Neuron (in vitro differentiated cells): Measurements from ENCODE around the gene SAGE1.
"Not testable (repeated sequence)": the region's sequence is repeated elsewhere in the genome, so short reads cannot be mapped to it uniquely, and the experiment has no call there.

ENCODE experiments used
- H2AFZ ChIP-seq: one replicate; pipeline ENCODE4 v1.6.1; 2013; ENCODE audit warnings: low read depth, mild to moderate bottlenecking, inconsistent platforms, low read length, moderate library complexity
- H3K27me3 ChIP-seq: one replicate; pipeline ENCODE4 v1.6.1; 2013; ENCODE audit warnings: low read length; ENCODE audit not compliant: insufficient read depth
- H3K36me3 ChIP-seq: one replicate; pipeline ENCODE4 v1.6.1; 2013; ENCODE audit warnings: low read length; ENCODE audit not compliant: insufficient read depth
- H3K4me1 ChIP-seq: one replicate; pipeline ENCODE4 v1.6.1; 2013; ENCODE audit warnings: low read length; ENCODE audit not compliant: insufficient read depth
- H3K4me3 ChIP-seq: 2 replicates; pipeline ENCODE4 v1.5.1; 2013; ENCODE audit warnings: mild to moderate bottlenecking, low read length, moderate library complexity
- H3K9me3 ChIP-seq: one replicate; pipeline ENCODE4 v1.6.1; 2013; ENCODE audit warnings: low read length

SAGE1 gene, protein sequence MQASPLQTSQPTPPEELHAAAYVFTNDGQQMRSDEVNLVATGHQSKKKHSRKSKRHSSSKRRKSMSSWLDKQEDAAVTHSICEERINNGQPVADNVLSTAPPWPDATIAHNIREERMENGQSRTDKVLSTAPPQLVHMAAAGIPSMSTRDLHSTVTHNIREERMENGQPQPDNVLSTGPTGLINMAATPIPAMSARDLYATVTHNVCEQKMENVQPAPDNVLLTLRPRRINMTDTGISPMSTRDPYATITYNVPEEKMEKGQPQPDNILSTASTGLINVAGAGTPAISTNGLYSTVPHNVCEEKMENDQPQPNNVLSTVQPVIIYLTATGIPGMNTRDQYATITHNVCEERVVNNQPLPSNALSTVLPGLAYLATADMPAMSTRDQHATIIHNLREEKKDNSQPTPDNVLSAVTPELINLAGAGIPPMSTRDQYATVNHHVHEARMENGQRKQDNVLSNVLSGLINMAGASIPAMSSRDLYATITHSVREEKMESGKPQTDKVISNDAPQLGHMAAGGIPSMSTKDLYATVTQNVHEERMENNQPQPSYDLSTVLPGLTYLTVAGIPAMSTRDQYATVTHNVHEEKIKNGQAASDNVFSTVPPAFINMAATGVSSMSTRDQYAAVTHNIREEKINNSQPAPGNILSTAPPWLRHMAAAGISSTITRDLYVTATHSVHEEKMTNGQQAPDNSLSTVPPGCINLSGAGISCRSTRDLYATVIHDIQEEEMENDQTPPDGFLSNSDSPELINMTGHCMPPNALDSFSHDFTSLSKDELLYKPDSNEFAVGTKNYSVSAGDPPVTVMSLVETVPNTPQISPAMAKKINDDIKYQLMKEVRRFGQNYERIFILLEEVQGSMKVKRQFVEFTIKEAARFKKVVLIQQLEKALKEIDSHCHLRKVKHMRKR

DNA sequence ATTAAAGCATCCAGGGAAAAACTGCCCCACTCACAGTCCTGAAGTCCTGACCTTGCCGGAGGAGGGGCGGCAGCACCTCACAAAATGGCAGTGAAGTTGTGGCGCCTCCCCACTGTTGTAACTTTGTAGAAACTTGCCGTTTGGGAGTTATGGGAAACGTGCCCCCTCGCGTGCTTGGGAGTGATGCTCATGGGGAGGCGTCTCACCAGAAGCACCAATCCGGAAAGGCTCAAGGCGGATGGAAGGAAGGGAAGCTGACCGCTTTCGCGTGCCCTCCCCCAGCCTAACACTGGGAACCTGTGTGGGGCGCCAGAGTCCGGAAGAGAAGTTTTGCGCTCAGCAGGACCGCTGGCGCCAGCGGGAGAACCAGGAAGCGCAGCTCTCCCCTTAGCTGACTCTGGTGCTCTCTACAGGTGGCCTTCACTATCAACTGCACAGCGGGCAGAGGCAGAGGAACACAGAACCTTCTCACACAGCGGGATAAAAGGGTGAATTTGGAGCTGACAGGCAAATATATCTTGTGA is at the start of gene SAGE1, which contains the start of gene CT45A10:
TSS of gene SAGE1 (plus strand) at position 423 of the 524 bp plus-strand sequence. CDS start 2,527 bp downstream, outside the sequence.
TSS of gene CT45A10 (minus strand) at position 151 of the 524 bp plus-strand sequence. CDS start 8,100 bp downstream, outside the sequence.
- Histone ChIP-seq H3K27me3 (no peaks in the 10 kb centered on the region), H2AFZ (no peak within 1 kb of the TSS), H3K36me3 (no peaks in the 10 kb centered on the region), H3K4me3 (no peak within 1 kb of the TSS), H3K9me3 (no peaks in the 10 kb centered on the region), H3K4me1 (no peaks in the 10 kb centered on the region)

DNA sequence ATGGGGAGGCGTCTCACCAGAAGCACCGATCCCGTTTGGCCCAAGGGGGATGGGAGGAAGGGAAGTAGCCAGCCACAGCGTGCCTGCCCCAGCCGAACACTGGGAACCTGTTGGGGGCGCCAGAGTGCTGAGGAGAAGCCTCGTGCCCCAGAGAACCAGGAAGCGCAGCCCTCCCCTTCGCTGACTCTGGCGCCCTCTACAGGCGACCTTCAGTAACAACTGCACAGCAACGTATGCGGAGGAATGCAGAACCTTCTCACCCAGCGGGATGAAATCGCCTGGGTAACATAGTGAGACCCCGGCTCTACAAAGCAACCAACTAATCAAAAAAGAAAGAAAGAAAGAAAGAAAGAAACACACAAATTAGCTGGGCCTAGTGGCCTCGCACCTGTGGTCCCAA is 39.1 kb upstream of the SAGE1 start, which contains the start of gene CT45A8:
TSS of gene CT45A8 (minus strand) at position 101 of the 400 bp plus-strand sequence. CDS start 3,755 bp downstream, outside the sequence.
- not testable (repeated sequence) for H2AFZ ChIP-seq, H3K36me3 ChIP-seq, H3K4me1 ChIP-seq, H3K4me3 ChIP-seq, H3K9me3 ChIP-seq, H3K27me3 ChIP-seq

DNA sequence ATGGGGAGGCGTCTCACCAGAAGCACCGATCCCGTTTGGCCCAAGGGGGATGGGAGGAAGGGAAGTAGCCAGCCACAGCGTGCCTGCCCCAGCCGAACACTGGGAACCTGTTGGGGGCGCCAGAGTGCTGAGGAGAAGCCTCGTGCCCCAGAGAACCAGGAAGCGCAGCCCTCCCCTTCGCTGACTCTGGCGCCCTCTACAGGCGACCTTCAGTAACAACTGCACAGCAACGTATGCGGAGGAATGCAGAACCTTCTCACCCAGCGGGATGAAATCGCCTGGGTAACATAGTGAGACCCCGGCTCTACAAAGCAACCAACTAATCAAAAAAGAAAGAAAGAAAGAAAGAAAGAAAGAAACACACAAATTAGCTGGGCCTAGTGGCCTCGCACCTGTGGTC is 21.8 kb upstream of the SAGE1 start, which contains the start of gene CT45A9:
TSS of gene CT45A9 (minus strand) at position 101 of the 400 bp plus-strand sequence. CDS start 3,751 bp downstream, outside the sequence.
- H3K9me3 ChIP-seq, H3K27me3 ChIP-seq, H3K4me3 ChIP-seq, H2AFZ ChIP-seq, H3K4me1 ChIP-seq, H3K36me3 ChIP-seq: not testable (repeated sequence)

DNA sequence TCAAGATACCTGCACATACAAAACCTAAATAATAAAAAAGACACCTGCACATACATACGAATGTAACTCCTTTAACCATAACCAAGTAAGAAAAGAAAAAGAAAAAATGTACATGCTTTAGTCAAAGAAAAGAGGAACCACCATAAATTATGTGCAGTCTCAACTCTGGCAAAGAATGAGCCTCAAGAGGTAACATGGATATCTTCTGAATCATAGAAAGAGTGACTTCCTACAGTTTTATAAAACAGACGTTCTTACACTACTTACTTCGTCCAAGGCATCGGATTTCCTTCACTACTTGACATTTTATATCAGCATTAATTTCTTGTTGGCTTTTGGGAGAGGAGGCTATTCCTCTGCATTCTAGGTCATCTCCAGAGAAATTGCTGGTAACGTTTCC is 10.8 kb upstream of the SAGE1 start:
- not testable (repeated sequence) for H3K36me3 ChIP-seq, H3K4me1 ChIP-seq, H3K27me3 ChIP-seq, H3K9me3 ChIP-seq, H2AFZ ChIP-seq, H3K4me3 ChIP-seq

DNA sequence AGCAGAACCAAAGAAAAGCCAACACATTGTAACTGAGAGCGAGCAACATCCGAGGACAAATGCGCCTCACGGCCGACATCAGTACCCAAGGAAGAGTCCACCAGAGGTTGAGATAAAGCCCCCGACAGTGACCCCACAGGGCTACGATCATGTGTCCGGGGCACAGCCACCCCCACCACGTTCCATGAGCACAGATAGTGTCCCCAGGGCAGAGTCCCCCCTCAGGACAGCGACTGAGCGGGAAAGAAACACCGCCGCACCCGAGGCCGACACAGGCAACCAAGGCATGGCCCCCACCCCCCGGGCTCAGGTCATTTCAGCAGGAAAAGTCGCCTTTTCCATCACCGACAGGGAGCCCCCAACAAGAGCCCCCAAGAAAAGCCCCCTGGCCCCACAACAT is 5.3 kb upstream of the SAGE1 start:
- H3K9me3 ChIP-seq, H3K36me3 ChIP-seq, H3K4me3 ChIP-seq, H2AFZ ChIP-seq, H3K4me1 ChIP-seq, H3K27me3 ChIP-seq: not testable (repeated sequence)

DNA sequence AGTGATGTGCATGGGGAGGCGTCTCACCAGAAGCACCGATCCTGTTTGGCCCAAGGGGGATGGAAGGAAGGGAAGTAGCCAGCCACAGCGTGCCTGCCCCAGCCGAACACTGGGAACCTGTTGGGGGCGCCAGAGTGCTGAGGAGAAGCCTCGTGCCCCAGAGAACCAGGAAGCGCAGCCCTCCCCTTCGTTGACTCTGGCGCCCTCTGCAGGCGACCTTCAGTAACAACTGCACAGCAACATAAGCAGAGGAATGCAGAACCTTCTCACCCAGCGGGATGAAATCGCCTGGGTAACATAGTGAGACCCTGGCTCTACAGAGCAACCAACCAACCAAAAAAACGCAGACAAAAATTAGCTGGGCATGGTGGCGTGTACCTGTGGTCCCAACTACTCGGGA is 4.5 kb upstream of the SAGE1 start:
- not testable (repeated sequence) for H3K4me1 ChIP-seq, H3K36me3 ChIP-seq, H3K9me3 ChIP-seq, H3K27me3 ChIP-seq, H2AFZ ChIP-seq, H3K4me3 ChIP-seq

DNA sequence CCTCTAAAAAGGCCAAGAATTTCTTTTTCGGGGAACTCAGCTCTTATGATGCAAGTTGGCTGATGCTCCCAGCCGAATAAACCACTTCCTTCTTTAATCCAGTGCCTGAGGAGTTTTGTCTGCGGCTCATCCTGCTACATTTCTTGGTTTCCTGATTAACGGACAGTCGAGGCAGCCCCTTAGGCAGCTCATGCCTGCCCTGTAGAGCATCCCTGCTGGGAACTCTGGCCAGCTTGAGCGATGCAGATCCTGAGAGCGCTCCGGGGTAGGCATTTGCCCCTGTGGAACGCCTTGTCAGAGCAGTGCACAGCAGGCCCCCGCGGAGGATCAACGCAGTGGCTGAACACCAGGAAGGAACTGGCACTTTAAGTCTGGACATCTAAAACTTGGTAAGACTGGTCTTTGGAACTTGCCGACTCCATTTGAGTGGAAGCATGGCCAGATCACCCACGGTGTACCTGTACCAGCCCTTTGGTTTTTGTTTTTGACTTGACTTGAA is 3.4 kb upstream of the SAGE1 start:
- H2AFZ ChIP-seq: no peak overlapping the region
- H3K36me3 ChIP-seq: no peaks in the 10 kb centered on the region
- H3K4me3 ChIP-seq: no peak overlapping the region
- no peaks in the 10 kb centered on the region for H3K9me3 ChIP-seq
- no peaks in the 10 kb centered on the region for H3K4me1 ChIP-seq
- no peaks in the 10 kb centered on the region for H3K27me3 ChIP-seq

DNA sequence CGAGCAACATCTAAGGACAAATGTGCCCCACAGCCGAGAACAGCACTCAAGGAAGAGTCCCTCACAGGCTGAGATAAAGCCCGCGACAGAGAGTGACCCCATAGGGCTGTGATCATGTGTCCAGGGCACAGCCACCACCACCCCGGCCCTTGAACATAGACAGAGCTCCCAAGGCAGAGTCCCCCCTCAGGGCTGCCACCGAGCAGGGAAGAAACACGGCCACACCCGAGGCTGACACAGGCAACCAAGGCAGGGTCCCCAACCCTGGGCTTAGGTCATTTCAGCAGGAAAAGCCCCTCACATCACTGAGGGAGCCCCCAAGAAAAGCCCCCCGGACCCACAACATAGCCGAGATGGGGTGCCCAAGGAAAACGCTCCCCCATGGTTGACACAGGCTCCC is 735 bp upstream of the SAGE1 start:
- Histone ChIP-seq H3K9me3 (no peaks in the 10 kb centered on the region), H3K27me3 (no peaks in the 10 kb centered on the region), H3K36me3 (no peaks in the 10 kb centered on the region), H3K4me1 (no peaks in the 10 kb centered on the region), H3K4me3 (no peak overlapping the region), H2AFZ (no peak overlapping the region)

DNA sequence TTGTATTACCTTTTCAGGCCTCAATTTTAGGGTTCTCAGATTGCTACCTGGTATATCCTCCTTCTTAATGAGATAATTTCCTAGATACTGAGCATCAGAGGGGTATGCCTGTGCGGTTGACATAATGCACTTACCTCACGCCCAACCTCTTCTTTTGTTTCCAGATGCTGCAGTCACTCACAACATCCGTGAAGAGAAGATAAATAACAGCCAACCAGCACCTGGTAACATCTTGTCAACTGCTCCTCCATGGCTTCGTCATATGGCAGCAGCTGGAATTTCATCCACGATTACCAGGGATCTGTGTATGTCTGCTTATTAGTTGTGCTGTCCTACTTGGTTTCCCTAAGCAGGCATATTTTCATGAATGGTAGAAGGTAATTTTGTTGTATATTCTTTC is 16.7 kb downstream of the SAGE1 start:
- H3K4me1 ChIP-seq: no peaks in the 10 kb centered on the region
- H3K27me3 ChIP-seq: peaks cover 4% of the 10 kb centered on the region
- H3K9me3 ChIP-seq: no peaks in the 10 kb centered on the region
- no peaks in the 10 kb centered on the region for H3K36me3 ChIP-seq
- no peak overlapping the region for H3K4me3 ChIP-seq
- H2AFZ ChIP-seq: no peak overlapping the region

DNA sequence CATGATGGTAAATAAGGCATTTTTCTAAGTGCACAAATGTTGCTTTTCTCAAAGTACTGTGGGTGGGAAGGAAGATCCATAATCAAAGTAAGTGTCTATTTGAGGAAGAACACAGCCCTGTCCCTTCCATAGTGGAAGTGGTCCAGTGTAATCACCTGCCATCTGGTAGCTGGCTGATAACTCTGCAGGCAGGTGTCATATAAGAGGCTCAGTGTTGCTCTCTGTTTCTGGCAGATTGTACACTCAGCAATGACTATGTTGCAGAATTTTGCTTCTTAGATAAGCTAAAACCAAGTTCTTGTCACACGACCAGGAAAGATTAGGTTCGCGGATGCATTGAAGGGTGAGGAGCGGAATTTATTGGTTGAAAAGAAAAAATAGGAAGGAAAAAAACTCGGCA is 20.9 kb downstream of the SAGE1 start:
- Histone ChIP-seq H3K36me3 (no peaks in the 10 kb centered on the region), H3K4me3 (no peak overlapping the region), H2AFZ (no peak overlapping the region), H3K27me3 (peaks cover 10% of the 10 kb centered on the region), H3K4me1 (no peaks in the 10 kb centered on the region), H3K9me3 (no peaks in the 10 kb centered on the region)

DNA sequence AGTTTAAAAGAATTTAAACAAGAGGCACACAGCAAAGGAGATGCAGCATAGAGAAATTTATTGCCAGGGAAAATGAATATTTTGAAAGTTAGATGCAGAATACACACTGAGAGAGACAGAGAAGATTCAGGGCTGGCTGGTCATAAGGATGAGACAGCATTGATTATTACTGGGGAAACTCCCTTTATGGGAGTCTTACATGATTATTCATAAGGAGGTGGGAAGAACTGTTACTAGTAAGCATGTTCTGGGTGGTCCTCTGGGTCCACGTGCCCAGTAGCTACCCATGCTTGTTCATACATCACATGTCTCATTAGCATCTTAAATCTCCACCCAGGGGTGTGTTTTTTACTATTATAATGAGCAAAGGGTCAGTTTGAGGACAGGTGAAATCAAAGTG is 27.0 kb downstream of the SAGE1 start:
- H3K9me3 ChIP-seq, H3K36me3 ChIP-seq, H2AFZ ChIP-seq, H3K4me1 ChIP-seq, H3K4me3 ChIP-seq: not testable (repeated sequence)
- H3K27me3 ChIP-seq: peaks cover 11% of the 10 kb centered on the region

DNA sequence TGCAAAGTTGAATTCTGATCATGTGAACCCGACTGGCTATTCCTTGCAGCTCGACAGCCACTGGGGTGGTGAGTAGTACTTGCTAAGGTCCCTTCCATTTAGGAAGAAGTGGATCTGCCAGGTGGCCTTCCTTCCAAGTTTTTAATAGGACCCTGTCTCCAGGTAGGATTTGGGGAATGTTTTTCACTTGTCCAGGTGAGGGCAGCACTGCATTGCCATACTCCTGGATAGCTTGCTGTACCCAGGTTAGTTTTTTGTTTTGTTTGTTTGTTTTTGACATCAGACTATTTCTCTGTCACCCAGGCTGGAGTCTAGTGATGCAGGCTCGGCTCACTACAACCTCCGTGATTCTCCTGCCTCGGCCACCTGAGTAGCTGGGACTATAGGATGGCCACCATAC is 29.8 kb downstream of the SAGE1 start:
- H3K4me3 ChIP-seq: no peak overlapping the region
- no peaks in the 10 kb centered on the region for H3K4me1 ChIP-seq
- no peaks in the 10 kb centered on the region for H3K9me3 ChIP-seq
- H3K27me3 ChIP-seq: peaks cover 4% of the 10 kb centered on the region
- H2AFZ ChIP-seq: no peak overlapping the region
- H3K36me3 ChIP-seq: no peaks in the 10 kb centered on the region

DNA sequence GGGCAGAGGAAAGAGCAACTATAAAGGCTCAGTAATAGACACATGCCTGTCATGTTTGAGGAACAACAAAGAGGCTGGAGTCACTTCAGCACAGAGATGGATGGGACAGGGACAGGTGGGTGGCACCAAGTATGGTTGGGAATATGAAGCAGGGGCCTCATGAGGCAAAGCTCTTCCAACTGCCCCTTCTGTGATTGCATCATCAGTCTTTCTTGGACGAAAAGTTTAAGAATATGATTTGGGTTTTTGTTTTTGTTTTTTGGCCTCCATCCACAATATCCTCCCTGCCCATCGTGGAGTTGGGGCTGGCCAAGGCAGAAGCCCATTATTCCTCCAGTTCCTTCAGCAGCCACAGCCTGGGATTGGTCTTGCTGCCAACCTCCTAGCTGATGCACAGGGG is 34.4 kb downstream of the SAGE1 start:
- no peaks in the 10 kb centered on the region for H3K36me3 ChIP-seq
- no peak overlapping the region for H2AFZ ChIP-seq
- H3K27me3 ChIP-seq: peaks cover 9% of the 10 kb centered on the region
- H3K9me3 ChIP-seq: no peaks in the 10 kb centered on the region
- H3K4me1 ChIP-seq: no peaks in the 10 kb centered on the region
- no peak overlapping the region for H3K4me3 ChIP-seq
